IPS DF 4.7 (cell line): Measurements from ENCODE around the gene TOR1A.
A peak's percentile ranks its signal among the peaks of the same experiment; 100 is the strongest.
"Not testable (repeated sequence)": the region's sequence is repeated elsewhere in the genome, so short reads cannot be mapped to it uniquely, and the experiment has no call there.

Source experiments
- DNase-seq: peaks from one replicate; pipeline ENCODE4 v3.0.0-alpha.2; 2013; ENCODE audit warnings: low spot score; ENCODE audit errors: extremely low read depth

The TOR1A gene

DNA sequence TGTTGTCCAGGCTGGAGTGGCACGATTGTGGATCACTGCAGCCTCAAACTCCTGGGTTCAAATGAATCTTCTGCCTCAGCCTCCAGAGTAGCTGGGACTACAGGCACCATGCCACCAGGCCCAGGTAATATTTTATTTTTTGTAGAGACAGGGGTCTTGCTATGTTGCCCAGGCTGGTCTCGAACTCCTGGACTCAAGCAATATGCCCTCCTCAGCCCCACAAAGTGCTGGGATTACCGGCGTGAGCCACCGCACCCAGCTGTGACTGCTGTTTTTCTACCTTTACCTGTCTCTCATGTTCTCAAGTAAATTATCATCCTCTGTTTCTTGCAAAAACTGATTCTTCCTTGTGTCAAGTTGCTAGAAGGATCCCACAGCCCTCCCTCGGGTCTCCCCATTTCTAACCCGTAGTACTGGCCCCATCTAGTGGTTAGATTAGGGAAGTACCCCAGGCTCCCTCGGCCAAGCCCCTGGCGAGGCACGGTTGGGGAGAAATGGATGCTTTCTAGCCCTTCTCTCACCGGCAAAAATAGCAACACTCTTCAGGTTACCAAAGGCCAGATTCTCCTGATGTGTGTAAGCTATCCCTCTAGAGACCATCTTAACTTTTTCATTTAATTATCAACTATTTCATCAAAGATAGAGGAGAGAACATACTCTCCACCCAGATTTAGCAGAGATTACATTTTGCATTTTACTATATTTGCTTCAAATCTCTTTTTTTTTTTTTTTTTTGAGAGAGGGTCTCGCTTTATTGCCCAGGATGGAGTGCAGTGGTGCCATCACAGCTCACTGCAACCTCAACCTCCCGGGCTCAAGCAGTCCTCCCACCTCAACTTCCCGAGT is 40.2 kb downstream of the TOR1A start:
- DNase-seq, result peak; percentile 46

DNA sequence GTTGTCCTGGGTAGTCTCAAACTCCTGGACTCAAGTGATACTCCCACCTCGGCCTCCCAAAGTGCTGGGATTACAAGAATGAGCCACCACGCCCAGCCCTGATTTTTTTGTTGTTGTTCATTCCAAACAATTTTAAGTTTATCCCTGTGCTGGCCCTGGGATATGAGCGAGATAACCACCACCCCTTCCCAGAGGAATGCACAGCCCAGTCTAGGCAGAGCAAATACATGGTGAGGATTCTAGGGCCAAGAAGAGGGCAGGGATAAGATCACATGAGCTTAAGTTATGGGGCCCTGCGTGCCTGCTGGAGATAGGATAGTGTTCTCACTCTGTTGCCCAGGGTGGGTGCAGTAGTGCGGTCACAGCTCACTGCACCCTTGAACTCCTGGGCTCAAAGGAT is 42.0 kb downstream of the TOR1A start:
- DNase-seq, result no peak

DNA sequence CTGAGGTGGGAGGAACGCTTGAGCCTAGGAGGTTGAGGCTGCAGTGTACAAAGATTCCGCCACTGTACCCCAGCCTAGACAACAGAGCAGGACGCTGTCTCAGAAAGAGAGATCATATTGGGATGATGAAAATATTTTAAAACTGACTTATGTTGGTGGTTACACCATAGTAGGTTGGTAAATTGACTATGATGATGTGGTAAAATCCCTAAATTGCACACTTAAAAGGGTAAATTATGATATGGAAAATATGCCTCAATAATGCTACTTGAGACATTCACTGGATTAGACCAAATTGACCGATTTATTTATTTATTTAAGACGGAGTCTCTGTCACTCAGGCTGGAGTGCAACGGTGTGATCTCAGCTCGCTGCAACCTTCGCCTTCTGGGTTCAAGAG is 42.8 kb downstream of the TOR1A start:
- DNase-seq, result no peak

DNA sequence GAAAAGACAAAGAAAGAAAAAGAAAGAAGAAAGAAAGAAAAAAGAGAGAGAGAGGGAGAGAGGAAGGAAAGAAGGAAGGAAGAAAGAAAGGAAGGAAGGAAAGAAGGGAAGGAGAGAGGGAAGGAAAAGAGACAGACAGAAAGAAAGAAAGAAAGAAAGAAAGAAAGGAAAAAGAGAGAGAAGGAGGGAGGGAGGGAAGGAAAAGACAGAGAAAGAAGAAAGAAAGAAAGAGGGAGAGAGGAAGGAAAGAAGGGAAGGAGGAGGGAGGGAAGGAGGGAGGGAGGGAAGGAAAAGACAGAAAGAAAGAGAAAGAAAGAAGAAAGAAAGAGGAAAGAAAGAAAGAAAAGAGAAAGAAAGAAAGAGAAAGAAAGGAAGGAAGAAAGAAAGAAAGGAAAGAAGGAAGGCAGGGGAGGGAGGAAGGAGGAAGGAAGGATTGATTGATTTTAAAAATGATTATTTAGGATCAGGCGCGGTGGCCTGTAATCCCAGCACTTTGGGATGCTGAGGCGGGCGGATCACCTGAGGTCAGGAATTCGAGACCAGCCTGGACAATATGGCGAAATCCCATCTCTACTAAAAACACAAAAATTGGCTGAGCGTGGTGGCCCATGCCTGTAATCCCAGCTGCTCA is 44.3 kb downstream of the TOR1A start:
- DNase-seq, result no peak

DNA sequence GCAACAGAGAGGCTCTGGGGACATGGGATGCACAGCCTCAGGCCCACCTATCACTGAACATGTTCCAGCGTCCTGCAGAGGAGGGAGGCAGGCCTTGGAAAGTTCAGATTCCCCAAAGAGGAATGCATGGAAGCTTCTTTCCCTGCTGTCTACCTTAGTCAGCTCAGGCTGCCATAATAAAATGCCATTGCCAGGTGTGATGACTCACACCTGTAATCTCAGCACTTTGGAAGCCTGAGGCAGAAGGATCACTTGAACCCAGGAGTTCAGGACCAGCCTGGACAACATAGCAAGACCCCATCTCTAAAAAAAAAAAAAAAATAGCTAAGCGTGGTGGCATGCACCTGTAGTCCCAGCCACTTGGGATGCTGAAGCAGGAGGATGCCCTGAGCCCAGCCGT is 45.5 kb downstream of the TOR1A start:
- no peak for DNase-seq

DNA sequence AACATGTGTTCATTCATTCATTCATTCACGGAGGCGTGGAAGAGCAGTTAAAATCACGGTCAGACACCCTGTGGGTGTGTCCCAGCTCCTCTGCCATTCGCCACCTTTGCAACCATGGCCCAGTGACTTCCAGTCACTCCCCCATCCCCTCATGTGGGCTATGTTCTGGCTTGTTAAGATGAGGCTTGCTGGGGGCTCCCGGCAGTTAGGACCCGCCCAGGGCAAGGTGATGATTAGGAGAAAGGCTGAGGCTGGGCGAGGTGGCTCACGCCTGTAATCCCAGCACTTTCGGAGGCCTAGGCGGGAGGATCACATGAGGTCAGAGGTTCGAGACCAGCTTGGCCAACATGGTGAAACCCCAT is 46.2 kb downstream of the TOR1A start:
- DNase-seq, result no peak

DNA sequence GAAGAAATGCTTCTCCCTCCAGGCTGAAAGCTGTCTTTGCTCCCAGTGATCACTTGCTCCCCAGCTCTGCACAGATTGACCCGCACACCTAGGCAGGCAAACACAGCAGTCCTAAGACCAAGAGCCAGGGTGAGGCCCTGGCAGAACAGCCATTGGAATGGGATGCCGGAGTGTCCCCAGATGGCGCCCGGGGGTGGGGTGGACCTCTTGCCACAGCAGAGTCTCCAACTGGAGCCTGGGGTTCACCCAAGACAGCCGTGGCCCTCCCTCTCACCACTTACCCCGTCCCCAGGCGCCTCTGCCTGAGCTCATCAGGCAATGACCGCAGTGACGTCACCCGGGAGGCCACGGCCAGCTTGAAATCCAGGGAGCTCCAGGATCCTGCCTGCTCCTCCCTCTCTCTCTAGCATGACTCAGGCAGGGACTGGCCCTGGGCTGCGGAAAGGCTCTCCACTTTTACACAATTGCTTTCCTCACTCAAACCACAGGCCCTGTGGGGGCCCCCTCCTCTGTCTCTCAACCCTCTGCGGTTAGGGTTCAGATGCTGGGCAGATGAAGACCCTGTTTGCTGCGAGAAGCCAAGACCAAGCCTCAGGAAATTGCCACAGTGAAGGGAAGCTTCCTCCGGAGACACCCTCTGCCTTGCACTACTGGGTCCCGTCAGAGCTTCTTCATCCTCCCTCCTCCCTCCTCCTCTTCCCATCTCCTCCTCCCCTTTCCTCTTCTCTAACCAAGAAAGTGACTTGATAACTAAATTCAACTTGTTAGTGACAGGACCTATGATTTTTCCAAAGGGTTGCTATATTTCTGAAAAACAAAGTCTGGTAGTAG is 46.8 kb downstream of the TOR1A start:
- DNase-seq, result no peak

DNA sequence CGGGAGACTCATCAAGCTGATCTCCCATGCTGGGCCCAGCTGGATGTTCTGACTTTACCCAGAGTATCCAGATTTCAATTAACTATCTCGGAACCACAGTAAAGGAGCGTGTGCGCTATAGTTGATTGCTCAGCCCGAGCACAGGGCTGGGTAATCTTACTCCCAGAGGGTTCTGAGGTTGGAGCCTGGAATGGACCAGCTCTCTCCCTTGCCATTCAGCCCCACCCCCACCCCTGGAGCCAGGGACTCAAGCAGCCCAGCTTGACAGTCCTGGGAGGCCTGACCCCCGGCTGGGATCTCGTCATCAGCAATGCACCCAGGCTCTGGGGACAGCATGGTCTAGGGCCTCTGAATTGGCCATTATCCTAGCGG is 47.4 kb downstream of the TOR1A start:
- no peak for DNase-seq

DNA sequence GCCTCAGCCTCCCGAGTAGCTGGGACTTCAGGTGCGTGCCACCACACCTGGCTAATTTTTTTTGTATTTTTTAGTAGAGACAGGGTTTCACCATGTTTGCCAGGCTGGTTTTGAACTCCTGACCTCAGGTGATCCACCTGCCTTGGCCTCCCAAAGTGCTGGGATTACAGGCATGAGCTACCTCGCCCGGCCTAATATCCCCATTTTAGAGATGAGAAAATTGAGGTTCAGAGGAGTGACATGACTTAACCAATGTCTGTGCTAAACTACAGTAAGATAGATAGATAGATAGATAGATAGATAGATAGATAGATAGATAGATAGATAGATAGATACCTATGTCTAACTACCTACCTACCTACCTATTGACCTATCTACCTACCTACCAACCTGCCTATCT is 47.8 kb downstream of the TOR1A start:
- DNase-seq, result not testable (repeated sequence)

DNA sequence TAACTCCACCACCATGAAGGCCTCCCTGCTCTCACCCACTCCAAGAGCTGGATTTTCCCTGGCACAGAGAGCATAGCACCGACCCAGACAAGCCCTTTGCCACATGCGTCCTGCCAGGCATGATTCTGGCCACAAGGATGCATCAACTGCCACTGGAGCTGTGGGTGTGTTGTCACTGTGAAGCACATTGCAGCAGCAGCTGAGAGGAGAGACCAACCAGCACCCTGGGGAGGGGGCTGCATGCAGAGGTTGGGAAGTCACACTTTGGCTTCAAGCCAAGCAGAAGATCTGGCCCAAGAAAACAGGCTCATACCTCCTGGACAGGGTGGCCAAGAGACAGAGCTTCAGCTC is 48.5 kb downstream of the TOR1A start:
- no peak for DNase-seq

DNA sequence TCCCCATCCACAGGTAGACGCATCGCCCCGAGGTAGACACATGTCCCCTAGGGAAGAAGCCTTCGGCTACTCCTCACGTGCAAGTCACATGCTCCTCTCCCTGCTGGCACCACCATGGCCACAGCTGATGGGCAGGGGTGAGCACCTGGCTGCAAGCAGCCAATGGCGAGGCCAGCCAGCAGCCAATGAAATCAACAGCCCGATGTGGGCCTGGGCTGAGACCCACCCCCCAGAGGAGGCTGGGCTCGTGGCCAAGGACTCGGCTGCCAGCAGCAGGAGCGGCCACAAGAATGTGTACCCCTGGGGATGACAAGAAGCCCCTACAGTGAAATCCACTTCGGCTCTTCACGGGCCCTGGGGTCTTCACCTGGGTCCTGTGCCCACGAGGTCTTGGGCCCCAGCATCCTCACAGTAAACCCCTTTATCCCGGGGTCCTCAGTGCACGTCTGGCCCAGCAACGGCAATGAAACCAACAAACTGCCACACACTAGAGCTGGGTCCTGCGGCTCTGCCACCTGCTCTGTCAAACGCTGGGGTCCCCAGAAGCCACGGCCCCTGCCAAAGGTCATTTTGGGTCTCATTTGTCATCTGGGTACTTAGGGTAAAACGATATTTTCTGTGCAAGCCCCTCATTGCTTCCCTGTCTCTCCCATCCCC is 49.0 kb downstream of the TOR1A start:
- no peak for DNase-seq

DNA sequence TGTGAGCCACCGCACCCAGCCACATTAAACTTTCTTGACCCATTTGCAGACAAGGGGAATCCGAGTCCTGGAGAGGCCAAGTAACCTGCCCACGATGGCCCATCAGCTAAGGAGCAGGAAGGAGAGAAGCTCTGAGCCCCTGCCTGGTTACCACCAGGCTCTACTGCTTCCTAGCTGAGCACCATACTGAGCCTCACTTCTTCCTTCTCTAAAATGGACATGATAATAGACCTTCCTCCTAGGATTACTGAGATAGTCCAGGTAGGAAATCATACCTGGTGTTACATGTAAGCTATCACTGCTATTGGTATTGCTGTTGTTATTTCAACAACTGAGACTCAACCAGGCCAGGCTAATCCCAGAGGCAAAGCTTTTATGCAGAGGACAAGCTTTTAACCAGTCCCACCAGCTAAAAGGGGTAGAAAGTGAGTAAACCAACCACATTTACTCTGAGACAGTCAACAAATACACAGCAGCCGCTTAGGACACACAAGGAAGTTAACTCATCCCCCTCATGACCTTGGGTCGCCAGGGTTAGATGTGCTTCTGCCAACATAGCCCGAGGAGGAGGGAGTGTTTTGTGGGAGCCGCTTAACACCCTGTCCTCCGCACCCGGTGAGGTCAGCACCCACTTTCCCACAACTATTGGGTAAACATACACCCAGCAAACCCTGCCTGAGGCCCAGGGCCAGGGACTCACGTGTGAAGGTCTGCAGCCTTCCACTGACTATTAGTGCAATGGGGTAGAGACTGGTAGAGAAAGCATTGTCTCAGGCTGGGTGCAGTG is 50.5 kb downstream of the TOR1A start:
- DNase-seq, result no peak

DNA sequence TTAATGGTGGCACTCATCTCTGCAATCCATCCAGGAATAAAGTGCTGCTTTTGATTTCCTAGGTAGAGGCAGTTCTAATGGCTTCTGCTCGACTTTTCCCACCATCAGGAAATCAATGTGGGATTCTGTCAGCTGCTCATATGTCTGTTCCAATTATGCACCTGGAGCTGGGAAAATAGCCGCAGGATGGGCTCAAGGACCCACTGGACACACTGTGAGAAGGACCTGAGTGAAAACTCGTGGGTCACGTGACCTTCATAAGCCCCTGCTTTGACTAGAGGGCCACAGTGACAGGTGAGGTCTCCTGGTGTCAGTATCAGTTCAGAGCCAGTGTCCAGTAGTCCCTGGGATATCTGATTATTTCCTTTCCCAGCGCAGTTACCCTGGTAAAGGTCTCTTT is 53.2 kb downstream of the TOR1A start:
- no peak for DNase-seq

DNA sequence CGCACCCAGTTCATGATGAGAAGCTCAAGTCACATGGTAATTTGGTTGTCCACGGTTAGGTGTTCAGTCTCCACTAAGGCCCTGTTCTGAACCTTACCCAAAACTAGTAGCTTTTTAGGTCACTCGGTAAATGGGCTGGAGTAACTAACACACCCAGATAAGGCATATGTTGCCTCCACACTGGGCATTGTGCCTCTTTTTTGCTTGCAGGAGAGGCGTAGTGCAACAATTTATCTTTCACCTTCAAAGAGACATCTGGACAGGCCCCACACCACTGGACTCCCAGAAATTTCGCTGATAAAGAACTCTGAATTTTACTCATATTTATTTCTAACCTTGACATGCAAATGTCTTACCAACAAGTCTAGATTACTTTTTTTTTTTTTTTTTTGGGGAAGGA is 54.3 kb downstream of the TOR1A start:
- DNase-seq, result no peak

DNA sequence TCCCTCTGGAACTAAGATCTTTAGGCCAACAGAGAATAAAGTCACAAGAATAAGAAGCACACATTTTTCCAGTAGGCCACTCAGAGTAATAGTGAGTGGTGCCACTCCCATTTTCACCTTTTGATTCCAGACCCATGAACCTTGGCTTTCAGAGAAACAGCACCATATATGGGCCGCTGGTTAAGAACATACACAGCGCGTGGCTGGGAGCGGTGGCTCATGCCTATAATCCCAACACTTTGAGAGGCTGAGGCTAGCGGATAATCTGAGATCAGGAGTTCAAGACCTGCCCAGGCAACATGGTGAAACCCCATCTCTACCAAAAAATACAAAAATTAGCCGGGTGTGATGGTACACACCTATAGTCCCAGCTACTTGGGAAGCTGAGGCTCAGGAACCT is 55.5 kb downstream of the TOR1A start:
- no peak for DNase-seq

DNA sequence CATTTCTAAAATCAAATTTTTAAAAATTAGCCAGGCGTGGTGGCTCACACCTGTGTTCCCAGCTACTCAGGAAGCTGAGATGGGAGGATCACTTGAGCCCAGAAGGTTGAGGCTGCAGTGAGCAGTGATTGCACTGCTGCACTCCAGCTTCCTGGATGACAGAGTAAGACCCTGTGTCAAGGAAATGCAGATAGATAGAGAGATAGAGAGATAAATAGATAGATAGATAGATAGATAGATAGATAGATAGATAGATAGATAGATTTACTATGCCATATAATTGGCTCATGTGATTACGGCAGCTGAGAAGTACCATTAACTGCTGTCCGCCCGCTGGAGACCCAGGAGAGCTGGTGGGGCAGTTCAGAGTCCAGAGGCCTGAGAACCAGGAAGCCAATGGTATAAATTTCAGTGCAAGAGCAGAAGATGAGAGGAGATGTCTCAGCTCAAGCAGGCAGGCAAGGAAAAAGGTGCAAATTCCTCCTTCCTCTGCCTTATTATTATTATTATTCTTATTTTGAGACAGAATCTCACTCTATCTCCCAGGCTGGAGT is 58.1 kb downstream of the TOR1A start:
- no peak for DNase-seq

DNA sequence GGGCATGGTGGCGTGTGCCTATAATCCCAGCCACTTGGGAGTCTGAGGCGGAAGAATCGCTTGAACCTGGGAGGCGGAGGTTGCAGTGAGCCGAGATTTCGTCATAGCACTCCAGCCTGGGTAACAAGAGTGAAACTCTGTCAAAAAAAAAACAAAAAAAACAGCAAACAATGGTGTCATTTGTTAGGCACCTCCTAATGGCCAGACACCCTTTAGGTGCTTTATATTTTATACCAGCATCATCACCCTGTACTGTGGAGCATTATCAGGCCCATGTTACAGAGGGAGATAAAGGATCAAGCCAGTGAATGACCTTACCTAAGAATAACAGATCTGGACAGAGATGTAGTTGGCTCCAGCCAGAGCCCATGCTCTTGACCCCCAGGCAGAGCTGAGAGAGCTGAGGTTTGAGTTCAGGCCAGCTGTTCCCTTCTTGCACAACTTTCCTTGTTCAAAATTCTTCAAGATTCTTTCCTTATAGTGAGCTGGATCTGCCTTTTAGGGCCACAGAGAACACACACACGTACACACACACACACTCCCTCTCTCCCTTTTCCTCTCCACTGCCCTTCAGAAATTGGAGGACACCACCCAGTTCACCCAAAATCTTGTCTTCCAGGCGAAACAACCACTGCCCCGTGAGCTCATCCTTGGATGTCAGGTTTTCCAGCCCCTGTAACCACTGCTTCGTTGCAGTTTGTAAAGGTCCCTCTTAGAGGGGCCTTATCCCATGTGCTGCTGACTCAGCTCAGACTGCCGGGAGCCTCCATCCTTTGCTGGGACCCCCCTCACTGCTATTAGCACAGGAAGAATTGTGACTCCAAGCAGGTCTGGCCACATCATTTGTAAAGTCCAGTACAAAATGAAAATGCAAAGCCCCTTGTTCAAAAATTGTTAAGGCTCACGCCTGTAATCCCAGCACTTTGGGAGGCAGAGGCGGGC is 60.7 kb downstream of the TOR1A start:
- no peak for DNase-seq
